ES-I3 (cell line): Measurements from ENCODE around the gene SYDE2.
"Not testable (repeated sequence)": the region's sequence is repeated elsewhere in the genome, so short reads cannot be mapped to it uniquely, and the experiment has no call there.

Experiments used
- H3K36me3 ChIP-seq: 2 replicates; pipeline ENCODE4 v1.6.1; 2013; ENCODE audit warnings: mild to moderate bottlenecking, low read length, control low read depth, moderate library complexity; ENCODE audit not compliant: insufficient read depth
- H3K4me1 ChIP-seq: 2 replicates; pipeline ENCODE4 v1.6.1; 2013; ENCODE audit warnings: mild to moderate bottlenecking, control low read depth, low read length; ENCODE audit not compliant: insufficient read depth
- H3K9ac ChIP-seq: 2 replicates; pipeline ENCODE4 v1.6.1; 2013; ENCODE audit warnings: low read depth, mild to moderate bottlenecking, low read length, moderate library complexity
- H3K9me3 ChIP-seq: 2 replicates; pipeline ENCODE4 v1.6.1; 2013; ENCODE audit warnings: mild to moderate bottlenecking, low read length, moderate library complexity; ENCODE audit not compliant: control insufficient read depth, insufficient read depth

The SYDE2 gene

GRCh38 chr1:85172684-85173337 lies 28.0 kb downstream of the SYDE2 start:
- no peaks in the 10 kb centered on the region for H3K4me1 ChIP-seq
- no peak overlapping the region for H3K9ac ChIP-seq
- H3K36me3 ChIP-seq = no peaks in the 10 kb centered on the region
- no peaks in the 10 kb centered on the region for H3K9me3 ChIP-seq

- no peaks in the 10 kb centered on the region for H3K4me1 ChIP-seq
- no peak overlapping the region for H3K9ac ChIP-seq
Measured at GRCh38 chr1:85171721-85172120, 29.1 kb downstream of the SYDE2 start.

GRCh38 chr1:85168884-85169283 lies 31.9 kb downstream of the SYDE2 start:
- Histone ChIP-seq H3K4me1 (no peaks in the 10 kb centered on the region), H3K36me3 (no peaks in the 10 kb centered on the region), H3K9ac (no peak overlapping the region), H3K9me3 (no peaks in the 10 kb centered on the region)

More at GRCh38 chr1:85171721-85172120, 29.1 kb downstream of the SYDE2 start:
- Histone ChIP-seq H3K36me3 (no peaks in the 10 kb centered on the region), H3K9me3 (no peaks in the 10 kb centered on the region)

GRCh38 chr1:85166351-85166750 lies 34.5 kb downstream of the SYDE2 start:
- Histone ChIP-seq H3K9me3 (no peaks in the 10 kb centered on the region), H3K36me3 (no peaks in the 10 kb centered on the region)

GRCh38 chr1:85158910-85159309 lies 41.9 kb downstream of the SYDE2 start:
- Histone ChIP-seq H3K4me1 (no peaks in the 10 kb centered on the region), H3K36me3 (no peaks in the 10 kb centered on the region), H3K9me3 (no peaks in the 10 kb centered on the region), H3K9ac (no peak overlapping the region)

More at GRCh38 chr1:85166351-85166750, 34.5 kb downstream of the SYDE2 start:
- no peaks in the 10 kb centered on the region for H3K4me1 ChIP-seq
- H3K9ac ChIP-seq = no peak overlapping the region

- Histone ChIP-seq H3K4me1 (no peaks in the 10 kb centered on the region), H3K9me3 (no peaks in the 10 kb centered on the region), H3K9ac (no peak overlapping the region), H3K36me3 (no peaks in the 10 kb centered on the region)
Measured at GRCh38 chr1:85157436-85157835, 43.4 kb downstream of the SYDE2 start.

GRCh38 chr1:85153149-85153891 lies 47.5 kb downstream of the SYDE2 start:
- H3K9ac ChIP-seq = no peak overlapping the region
- no peaks in the 10 kb centered on the region for H3K36me3 ChIP-seq
- no peaks in the 10 kb centered on the region for H3K9me3 ChIP-seq
- peaks cover 11% of the 10 kb centered on the region; the same call in 1 of the 2 replicates for H3K4me1 ChIP-seq

- no peak overlapping the region for H3K9ac ChIP-seq
- no peaks in the 10 kb centered on the region for H3K36me3 ChIP-seq
- no peaks in the 10 kb centered on the region for H3K9me3 ChIP-seq
- peaks cover 11% of the 10 kb centered on the region; the same call in 1 of the 2 replicates for H3K4me1 ChIP-seq
Measured at GRCh38 chr1:85151446-85151845, 49.4 kb downstream of the SYDE2 start.

- Histone ChIP-seq H3K9ac (no peak overlapping the region), H3K36me3 (no peaks in the 10 kb centered on the region), H3K4me1 (peaks cover 18% of the 10 kb centered on the region; the same call in 1 of the 2 replicates), H3K9me3 (no peaks in the 10 kb centered on the region)
Measured at GRCh38 chr1:85149805-85150204, 51.0 kb downstream of the SYDE2 start.

GRCh38 chr1:85148524-85149250 lies 52.1 kb downstream of the SYDE2 start:
- no peak overlapping the region for H3K9ac ChIP-seq
- peaks cover 19% of the 10 kb centered on the region; the same call in 1 of the 2 replicates for H3K4me1 ChIP-seq
- no peaks in the 10 kb centered on the region for H3K9me3 ChIP-seq

GRCh38 chr1:85146972-85147359 lies 53.9 kb downstream of the SYDE2 start:
- Histone ChIP-seq H3K9ac (no peak overlapping the region), H3K4me1 (peaks cover 19% of the 10 kb centered on the region; the same call in 1 of the 2 replicates), H3K36me3 (no peaks in the 10 kb centered on the region), H3K9me3 (no peaks in the 10 kb centered on the region)

More at GRCh38 chr1:85148524-85149250, 52.1 kb downstream of the SYDE2 start:
- H3K36me3 ChIP-seq = no peaks in the 10 kb centered on the region

- not testable (repeated sequence) for H3K9me3 ChIP-seq
- H3K4me1 ChIP-seq = peaks cover 19% of the 10 kb centered on the region; the same call in 1 of the 2 replicates
Measured at GRCh38 chr1:85146298-85146971, 54.4 kb downstream of the SYDE2 start.

GRCh38 chr1:85144351-85144750 lies 56.5 kb downstream of the SYDE2 start:
- Histone ChIP-seq H3K9ac (no peak overlapping the region), H3K9me3 (no peaks in the 10 kb centered on the region), H3K4me1 (peaks cover 15% of the 10 kb centered on the region; the same call in 1 of the 2 replicates)

More at GRCh38 chr1:85146298-85146971, 54.4 kb downstream of the SYDE2 start:
- not testable (repeated sequence) for H3K9ac ChIP-seq, H3K36me3 ChIP-seq

GRCh38 chr1:85142753-85143152 lies 58.1 kb downstream of the SYDE2 start:
- Histone ChIP-seq H3K9me3 (no peaks in the 10 kb centered on the region), H3K36me3 (no peaks in the 10 kb centered on the region), H3K9ac (no peak overlapping the region), H3K4me1 (peaks cover 8% of the 10 kb centered on the region; the same call in 1 of the 2 replicates)

More at GRCh38 chr1:85144351-85144750, 56.5 kb downstream of the SYDE2 start:
- no peaks in the 10 kb centered on the region for H3K36me3 ChIP-seq
